Osteoblast (primary cell): Measurements from ENCODE around the gene PIP4K2B. TPM values are rescaled to one million over a fixed set of nuclear protein-coding genes. Genes with fewer than 3 reads are reported as not detected.
A peak's percentile ranks its signal among the peaks of the same experiment; 100 is the strongest.

Experiments used
- DNase-seq: peaks from one replicate; pipeline ENCODE4 v3.0.0; 2011; ENCODE audit warnings: low spot score, mixed read lengths; ENCODE audit not compliant: insufficient read length; ENCODE audit errors: missing footprints
- H2AFZ ChIP-seq: 2 replicates; pipeline ENCODE4 v1.6.0; 2011; ENCODE audit warnings: mild to moderate bottlenecking, low read length
- H3K27ac ChIP-seq: 2 replicates; pipeline ENCODE4 v1.5.1; 2011; ENCODE audit warnings: mild to moderate bottlenecking, low read depth, low read length, moderate library complexity
- H3K27me3 ChIP-seq: 2 replicates; pipeline ENCODE4 v1.6.0; 2012; ENCODE audit warnings: mild to moderate bottlenecking, control low read depth, inconsistent platforms, low read length, moderate library complexity; ENCODE audit not compliant: insufficient read depth
- H3K36me3 ChIP-seq: 2 replicates; pipeline ENCODE4 v1.5.1; 2011; ENCODE audit warnings: mild to moderate bottlenecking, low read length, control low read depth, moderate library complexity; ENCODE audit not compliant: insufficient read depth
- H3K4me1 ChIP-seq: 2 replicates; pipeline ENCODE4 v1.5.1; 2011; ENCODE audit warnings: mild to moderate bottlenecking, low read length, control low read depth, moderate library complexity; ENCODE audit not compliant: insufficient read depth
- H3K4me2 ChIP-seq: 2 replicates; pipeline ENCODE4 v1.6.0; 2011; ENCODE audit warnings: mild to moderate bottlenecking, low read length; ENCODE audit not compliant: insufficient read depth
- H3K4me3 ChIP-seq: fragments of 200-600 bp; sonication (generic); 3 replicates; pipeline ENCODE4 v1.5.1; 2012; ENCODE audit warnings: mild to moderate bottlenecking, low read length, inconsistent platforms; ENCODE audit not compliant: insufficient read depth
- H3K79me2 ChIP-seq: 2 replicates; pipeline ENCODE4 v1.6.0; 2012; ENCODE audit warnings: mild to moderate bottlenecking, low read length, control low read depth, inconsistent platforms; ENCODE audit not compliant: insufficient read depth
- H3K9me3 ChIP-seq: 2 replicates; pipeline ENCODE4 v1.5.1; 2011; ENCODE audit warnings: low read depth, low read length, control low read depth
- H4K20me1 ChIP-seq: 2 replicates; pipeline ENCODE4 v1.6.0; 2012; ENCODE audit warnings: mild to moderate bottlenecking, low read length, control low read depth; ENCODE audit not compliant: insufficient read depth
- total RNA-seq: library from RNA; depleted of rRNA; stranded (reverse); fragments of >200 nt; gene quantifications from 2 replicates; pipeline ENCODE4 v1.2.3, GENCODE V29; 2012
- TF ChIP-seq, protein P1 (sequence below): IDR thresholded peaks from 2 replicates; pipeline ENCODE4 v1.5.1; 2011; ENCODE audit warnings: mild to moderate bottlenecking, low read depth, low read length, moderate library complexity; ENCODE audit errors: extremely low read depth

Gene PIP4K2B
- total RNA-seq, 1 donor = 48.1 TPM

DNA sequence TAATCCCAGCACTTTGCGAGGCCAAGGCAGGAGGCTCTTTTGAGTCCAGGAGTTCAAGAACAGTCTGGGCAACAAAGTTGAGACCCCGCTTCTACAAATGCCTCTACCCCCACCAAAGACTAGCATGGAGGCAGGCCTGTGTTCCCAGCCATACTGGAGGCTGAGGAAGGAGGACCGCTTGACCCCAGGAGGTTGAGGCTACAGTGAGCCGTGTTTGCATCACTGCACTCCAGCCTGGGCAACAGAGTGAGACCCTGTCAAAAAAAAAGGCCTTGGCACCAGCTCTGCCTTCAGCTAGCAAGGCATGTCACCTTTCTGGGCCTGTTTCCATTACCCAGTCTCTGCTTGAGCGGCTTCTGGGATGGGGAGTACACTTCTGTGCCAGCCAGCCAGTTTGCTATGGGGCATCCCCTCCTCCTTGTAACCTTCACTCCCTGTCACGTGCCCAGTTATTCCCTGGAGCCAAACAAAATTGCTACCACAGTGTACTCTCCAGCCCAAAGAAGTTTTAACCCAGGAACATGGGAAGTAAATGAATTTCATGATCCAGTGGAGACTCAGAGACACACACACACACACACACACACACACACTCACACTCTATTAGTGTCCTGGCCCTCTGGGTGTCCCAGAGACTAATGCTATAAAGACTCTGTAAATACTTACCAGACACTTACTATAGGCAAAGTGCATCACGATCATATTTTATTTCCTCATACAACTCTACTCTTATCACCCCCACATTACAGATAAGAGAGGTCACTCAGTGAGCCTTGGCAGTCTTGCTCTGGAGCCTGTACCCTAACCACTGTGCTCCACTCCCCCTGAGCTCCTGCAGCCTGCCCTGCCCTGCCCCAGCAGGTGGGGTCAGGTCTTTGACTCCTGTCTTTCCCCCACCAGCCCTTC is 66.7 kb downstream of the PIP4K2B start:
- H4K20me1 ChIP-seq = peaks cover 36% of the 10 kb centered on the region
- DNase-seq = no peak
- H3K27ac ChIP-seq = no peak overlapping the region
- H3K36me3 ChIP-seq = peaks cover 34% of the 10 kb centered on the region
- H3K4me1 ChIP-seq = peaks cover 18% of the 10 kb centered on the region
- H3K27me3 ChIP-seq = no peaks in the 10 kb centered on the region
- TF ChIP-seq, protein P1, sequence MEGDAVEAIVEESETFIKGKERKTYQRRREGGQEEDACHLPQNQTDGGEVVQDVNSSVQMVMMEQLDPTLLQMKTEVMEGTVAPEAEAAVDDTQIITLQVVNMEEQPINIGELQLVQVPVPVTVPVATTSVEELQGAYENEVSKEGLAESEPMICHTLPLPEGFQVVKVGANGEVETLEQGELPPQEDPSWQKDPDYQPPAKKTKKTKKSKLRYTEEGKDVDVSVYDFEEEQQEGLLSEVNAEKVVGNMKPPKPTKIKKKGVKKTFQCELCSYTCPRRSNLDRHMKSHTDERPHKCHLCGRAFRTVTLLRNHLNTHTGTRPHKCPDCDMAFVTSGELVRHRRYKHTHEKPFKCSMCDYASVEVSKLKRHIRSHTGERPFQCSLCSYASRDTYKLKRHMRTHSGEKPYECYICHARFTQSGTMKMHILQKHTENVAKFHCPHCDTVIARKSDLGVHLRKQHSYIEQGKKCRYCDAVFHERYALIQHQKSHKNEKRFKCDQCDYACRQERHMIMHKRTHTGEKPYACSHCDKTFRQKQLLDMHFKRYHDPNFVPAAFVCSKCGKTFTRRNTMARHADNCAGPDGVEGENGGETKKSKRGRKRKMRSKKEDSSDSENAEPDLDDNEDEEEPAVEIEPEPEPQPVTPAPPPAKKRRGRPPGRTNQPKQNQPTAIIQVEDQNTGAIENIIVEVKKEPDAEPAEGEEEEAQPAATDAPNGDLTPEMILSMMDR = no peak
- H2AFZ ChIP-seq = no peak overlapping the region
- peaks cover 33% of the 10 kb centered on the region for H3K79me2 ChIP-seq
- no peaks in the 10 kb centered on the region for H3K9me3 ChIP-seq
- H3K4me2 ChIP-seq = no peak overlapping the region
- H3K4me3 ChIP-seq = no peak overlapping the region

- Histone ChIP-seq H3K4me2 (peak overlapping the region; percentile 96), H3K27me3 (no peaks in the 10 kb centered on the region), H2AFZ (no peak overlapping the region), H3K36me3 (peaks cover 26% of the 10 kb centered on the region), H3K9me3 (no peaks in the 10 kb centered on the region), H3K27ac (no peak overlapping the region), H4K20me1 (peaks cover 36% of the 10 kb centered on the region), H3K4me1 (peaks cover 18% of the 10 kb centered on the region), H3K4me3 (no peak overlapping the region), H3K79me2 (peaks cover 33% of the 10 kb centered on the region)
- TF ChIP-seq, protein P1 = no peak
- no peak for DNase-seq
Observed at GRCh38 chr17:38731526-38732294, 67.6 kb downstream of the PIP4K2B start.

GRCh38 chr17:38730526-38731379 is 68.6 kb downstream of the PIP4K2B start:
- Histone ChIP-seq H3K79me2 (peaks cover 33% of the 10 kb centered on the region), H3K9me3 (no peaks in the 10 kb centered on the region), H3K4me1 (peaks cover 18% of the 10 kb centered on the region), H4K20me1 (peaks cover 32% of the 10 kb centered on the region), H2AFZ (peak overlapping the region; percentile 72), H3K4me3 (peak overlapping the region; percentile 92), H3K27me3 (no peaks in the 10 kb centered on the region), H3K27ac (peak overlapping the region; percentile 66), H3K4me2 (peak overlapping the region; percentile 96), H3K36me3 (peaks cover 20% of the 10 kb centered on the region)
- TF ChIP-seq, protein P1 = no peak
- DNase-seq = no peak
